BE2C (cell line): ENCODE results near the gene POLR2A.

Source experiments
- DNase-seq: peaks from one replicate; pipeline ENCODE4 v3.0.0-alpha.2; 2020
- H3K27me3 ChIP-seq: fragments of 250-450 bp; sonication (Bioruptor Pico); 2 replicates; pipeline ENCODE4 v1.5.1; 2020; ENCODE audit warnings: mild to moderate bottlenecking
- H3K36me3 ChIP-seq: fragments of 250-450 bp; sonication (Bioruptor Pico); 2 replicates; pipeline ENCODE4 v1.5.1; 2020; ENCODE audit warnings: mild to moderate bottlenecking
- H3K4me1 ChIP-seq: fragments of 250-450 bp; sonication (Bioruptor Pico); 2 replicates; pipeline ENCODE4 v1.5.1; 2020
- H3K4me3 ChIP-seq: 2 replicates; pipeline ENCODE4 v1.5.1; 2011; ENCODE audit warnings: low read depth, low read length
- H3K9me3 ChIP-seq: fragments of 250-450 bp; sonication (Bioruptor Pico); 2 replicates; pipeline ENCODE4 v1.5.1; 2020
- TF ChIP-seq, protein P1 (sequence below): IDR thresholded peaks from 2 replicates; pipeline ENCODE4 v1.5.1; 2012; ENCODE audit warnings: mild to moderate bottlenecking, low read depth, low read length

Gene POLR2A

DNA sequence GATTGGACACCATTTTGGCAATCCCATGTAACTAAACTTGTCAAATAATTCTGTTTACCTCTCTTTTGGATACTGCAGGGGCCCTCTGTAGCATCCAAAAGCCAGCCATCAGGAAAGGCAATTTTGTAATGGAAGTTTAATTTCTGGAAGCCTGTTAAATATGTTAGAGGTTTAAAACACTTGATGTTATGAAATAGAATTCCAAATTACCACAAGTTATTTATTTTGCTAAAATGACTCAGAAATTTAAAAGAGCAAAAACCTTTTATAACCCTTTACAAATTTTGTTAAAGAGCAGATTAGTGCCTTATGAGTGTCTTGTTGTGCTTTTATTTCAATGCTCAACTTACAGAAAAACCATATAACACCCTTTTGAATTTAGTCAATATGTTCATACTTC, 44.7 kb downstream of the POLR2A start:
- H3K36me3 ChIP-seq, result no peaks in the 10 kb centered on the region
- H3K27me3 ChIP-seq, result no peaks in the 10 kb centered on the region
- H3K4me3 ChIP-seq, result no peak overlapping the region
- TF ChIP-seq, protein P1, sequence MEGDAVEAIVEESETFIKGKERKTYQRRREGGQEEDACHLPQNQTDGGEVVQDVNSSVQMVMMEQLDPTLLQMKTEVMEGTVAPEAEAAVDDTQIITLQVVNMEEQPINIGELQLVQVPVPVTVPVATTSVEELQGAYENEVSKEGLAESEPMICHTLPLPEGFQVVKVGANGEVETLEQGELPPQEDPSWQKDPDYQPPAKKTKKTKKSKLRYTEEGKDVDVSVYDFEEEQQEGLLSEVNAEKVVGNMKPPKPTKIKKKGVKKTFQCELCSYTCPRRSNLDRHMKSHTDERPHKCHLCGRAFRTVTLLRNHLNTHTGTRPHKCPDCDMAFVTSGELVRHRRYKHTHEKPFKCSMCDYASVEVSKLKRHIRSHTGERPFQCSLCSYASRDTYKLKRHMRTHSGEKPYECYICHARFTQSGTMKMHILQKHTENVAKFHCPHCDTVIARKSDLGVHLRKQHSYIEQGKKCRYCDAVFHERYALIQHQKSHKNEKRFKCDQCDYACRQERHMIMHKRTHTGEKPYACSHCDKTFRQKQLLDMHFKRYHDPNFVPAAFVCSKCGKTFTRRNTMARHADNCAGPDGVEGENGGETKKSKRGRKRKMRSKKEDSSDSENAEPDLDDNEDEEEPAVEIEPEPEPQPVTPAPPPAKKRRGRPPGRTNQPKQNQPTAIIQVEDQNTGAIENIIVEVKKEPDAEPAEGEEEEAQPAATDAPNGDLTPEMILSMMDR, result no peak
- DNase-seq, result no peak
- no peaks in the 10 kb centered on the region for H3K4me1 ChIP-seq
- no peaks in the 10 kb centered on the region for H3K9me3 ChIP-seq

DNA sequence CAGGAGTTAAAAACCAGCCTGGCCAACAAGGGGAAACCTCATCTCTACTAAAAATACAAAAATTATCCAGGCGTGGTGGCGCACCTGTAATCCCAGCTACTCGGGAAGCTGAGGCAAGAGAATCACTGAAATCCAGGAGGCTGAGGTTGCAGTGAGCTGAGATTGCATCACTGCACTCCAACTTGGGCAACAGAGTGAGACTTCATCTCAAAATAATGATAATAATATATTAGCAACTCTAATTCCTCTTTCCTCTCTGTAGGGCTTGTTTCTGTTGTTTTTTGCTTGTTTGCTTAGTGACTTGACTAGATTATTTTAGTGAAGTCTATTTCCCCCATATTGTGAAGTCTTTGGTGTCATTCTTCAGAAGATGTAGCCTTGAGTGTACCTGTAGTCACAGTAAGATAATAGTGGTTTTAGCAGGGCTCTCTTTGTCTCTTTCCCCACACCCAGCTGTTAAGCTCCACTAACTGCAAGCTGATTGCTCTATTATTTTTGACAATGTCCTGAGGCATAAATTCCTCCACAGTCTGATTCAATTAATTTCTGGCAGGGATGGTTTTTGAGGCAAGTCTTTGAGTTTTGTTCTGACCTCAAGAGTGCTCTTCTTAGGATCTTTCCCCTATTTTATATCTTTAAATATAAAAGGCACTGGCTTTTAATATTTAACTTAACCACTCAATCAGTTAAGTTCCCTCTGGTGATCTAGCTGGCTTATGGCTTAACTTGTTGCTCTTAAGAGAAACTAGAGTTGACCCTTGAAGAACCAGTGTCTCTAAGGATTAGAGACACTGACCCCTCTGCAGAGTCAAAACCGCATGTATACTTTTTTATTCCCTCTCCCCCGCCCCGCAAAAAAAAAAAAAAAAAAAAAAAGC, 46.1 kb downstream of the POLR2A start:
- Histone ChIP-seq H3K9me3 (no peaks in the 10 kb centered on the region), H3K27me3 (no peaks in the 10 kb centered on the region), H3K4me1 (no peaks in the 10 kb centered on the region), H3K4me3 (no peak overlapping the region), H3K36me3 (no peaks in the 10 kb centered on the region)
- TF ChIP-seq, protein P1, result no peak
- no peak for DNase-seq

DNA sequence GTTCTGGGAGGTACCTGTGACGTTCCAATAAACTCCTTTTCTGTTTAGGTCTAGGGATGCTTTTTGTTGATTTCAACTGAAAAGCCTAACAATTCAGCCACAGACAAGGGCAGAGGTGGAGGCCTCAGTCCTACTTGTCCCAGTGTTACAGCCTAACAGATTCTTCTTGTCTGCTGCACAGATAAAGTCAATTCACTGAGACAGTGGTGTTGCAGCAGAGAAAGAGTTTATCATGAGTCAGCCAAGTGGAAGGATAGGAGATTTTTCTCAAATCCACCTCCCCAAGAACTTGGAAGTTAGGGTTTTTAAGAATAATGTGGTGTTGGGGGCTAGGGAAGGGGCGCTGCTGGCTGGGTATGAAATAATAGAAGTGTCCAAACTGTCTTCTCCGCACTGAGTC, 53.9 kb downstream of the POLR2A start:
- Histone ChIP-seq H3K36me3 (no peaks in the 10 kb centered on the region), H3K9me3 (no peaks in the 10 kb centered on the region), H3K4me3 (no peak overlapping the region), H3K4me1 (no peaks in the 10 kb centered on the region), H3K27me3 (no peaks in the 10 kb centered on the region)
- DNase-seq, result no peak
- TF ChIP-seq, protein P1, result no peak

DNA sequence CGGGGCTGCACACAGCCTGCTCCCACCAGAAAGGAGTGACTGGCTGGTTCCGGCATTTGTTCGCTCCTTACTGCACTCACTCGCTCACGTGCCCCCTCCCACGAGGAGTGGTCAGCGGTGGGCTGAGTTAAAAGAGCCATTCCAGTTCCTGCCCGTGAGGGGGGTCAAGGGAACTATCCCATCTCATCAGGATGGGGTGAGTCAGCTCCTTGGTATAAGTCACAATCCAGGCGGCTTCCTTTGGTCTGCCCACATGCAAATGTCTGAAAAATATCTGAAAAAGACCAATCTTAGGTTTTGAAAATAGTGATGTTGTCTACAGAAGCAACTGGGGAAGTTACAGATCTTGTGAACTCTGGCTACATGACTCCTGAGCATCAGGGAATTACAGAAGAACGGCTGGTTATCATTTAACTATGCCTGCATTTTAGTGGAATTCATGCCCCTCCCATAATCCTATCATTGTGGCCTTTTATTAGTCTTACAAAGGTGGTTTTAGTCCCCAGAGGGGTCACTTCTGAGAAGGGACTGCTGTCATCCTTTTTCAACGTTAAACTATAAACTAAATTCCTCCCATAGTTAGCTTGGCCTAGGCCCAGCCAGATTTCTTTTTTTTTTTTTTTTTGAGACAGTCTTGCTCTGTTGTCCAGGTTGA, 54.9 kb downstream of the POLR2A start:
- no peak for DNase-seq

DNA sequence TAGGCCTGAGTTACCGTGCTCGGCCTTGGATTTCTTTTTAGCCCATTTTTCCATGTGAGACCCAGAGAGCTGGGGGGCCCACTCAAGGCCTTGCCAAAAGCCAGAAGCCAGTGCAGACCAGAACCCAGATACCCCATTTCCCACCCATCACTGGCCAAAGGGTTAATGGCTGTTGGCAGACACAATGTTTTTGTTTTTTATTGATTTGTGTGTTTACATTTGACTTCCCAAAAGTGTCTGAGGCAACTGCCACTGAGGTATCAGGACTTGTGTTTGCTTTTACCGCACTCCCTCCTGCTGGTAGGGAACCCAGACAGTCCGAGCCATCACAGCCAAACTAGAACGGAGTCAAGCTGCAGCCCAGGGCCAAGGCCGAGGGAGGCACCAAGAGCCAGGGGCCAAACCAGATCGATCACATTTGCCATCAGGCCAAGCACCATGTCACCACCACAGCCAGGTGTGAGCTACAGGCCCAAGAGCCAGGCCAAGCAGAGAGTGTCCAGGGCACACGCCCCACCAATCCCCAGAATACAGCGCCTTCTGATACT, 57.0 kb downstream of the POLR2A start:
- Histone ChIP-seq H3K4me1 (no peaks in the 10 kb centered on the region), H3K27me3 (no peaks in the 10 kb centered on the region), H3K9me3 (no peaks in the 10 kb centered on the region), H3K4me3 (no peak overlapping the region), H3K36me3 (no peaks in the 10 kb centered on the region)
- no peak for DNase-seq
- TF ChIP-seq, protein P1, result no peak

More for the DNA sequence above, 54.9 kb downstream of the POLR2A start:
- H3K9me3 ChIP-seq, result no peaks in the 10 kb centered on the region
- H3K36me3 ChIP-seq, result no peaks in the 10 kb centered on the region
- TF ChIP-seq, protein P1, result no peak
- no peaks in the 10 kb centered on the region for H3K4me1 ChIP-seq
- H3K4me3 ChIP-seq, result no peak overlapping the region
- H3K27me3 ChIP-seq, result no peaks in the 10 kb centered on the region
